ENCODE data around the gene CDK5R1.
"Not testable (repeated sequence)": the region's sequence is repeated elsewhere in the genome, so short reads cannot be mapped to it uniquely, and the experiment has no call there.

The CDK5R1 gene

DNA sequence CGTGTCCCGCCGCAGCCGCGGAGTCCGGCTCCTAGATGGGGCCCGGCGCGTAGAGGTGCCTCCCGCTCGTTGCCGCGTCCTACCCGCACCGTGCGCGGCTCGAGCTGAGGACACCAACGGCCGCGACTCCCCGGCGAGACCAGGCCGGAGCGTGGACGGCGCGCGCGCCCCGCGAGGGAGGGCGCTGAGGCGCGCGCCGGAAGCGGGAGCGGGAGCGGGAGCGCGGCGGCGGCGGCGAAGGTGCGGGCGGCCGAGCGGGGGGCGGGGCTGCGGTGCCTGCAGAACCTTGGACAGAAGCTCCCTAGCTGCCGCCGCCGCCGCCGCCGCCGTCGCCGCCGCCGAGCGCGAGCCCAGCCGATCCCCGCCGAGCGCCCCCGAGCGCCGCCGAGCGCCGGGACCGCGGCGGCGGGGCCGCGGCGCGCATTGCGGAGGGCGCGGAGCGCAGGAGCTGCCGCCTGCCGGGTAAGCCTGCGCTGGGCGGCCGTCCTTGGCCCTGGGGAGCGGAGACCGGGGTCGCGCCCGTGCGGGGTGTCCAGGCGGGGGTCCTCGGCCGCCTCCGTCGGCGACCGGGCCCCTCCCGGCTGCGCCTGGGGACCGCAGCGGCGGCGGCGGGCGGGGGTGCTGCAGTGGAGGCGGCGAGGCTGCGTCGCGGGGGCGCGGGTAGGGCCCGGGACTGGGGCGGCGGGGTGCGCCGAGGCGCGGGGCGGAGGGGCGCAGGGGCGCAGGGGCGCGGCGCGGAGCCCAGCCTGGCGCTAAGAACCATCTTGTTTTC is at the start of gene CDK5R1:
CDK5R1 (plus strand) TSS at position 293 of the 772 bp plus-strand sequence. CDS start 628 bp downstream, outside the sequence.
- DNase-seq (ENCODE audit: low spot score) = peak; percentile 40

DNA sequence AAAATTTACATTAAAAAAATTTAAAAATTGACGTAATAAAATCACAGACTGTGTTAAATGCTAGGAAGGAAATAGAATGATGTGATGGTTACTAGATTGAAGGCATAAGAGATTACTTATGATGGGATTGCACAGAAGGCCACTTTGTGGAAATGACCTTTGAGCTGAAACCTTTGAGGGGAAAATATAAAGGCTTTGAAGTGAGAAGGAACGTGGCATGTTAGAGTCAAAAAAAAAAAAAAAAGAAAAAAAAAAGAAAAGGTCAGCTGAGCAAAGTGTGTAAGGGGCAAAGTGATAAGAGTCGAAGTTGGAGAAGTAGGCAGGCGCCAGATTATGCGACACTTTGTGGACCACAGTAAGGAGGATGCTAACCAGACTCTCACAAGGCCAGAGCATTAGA is 46.1 kb upstream of the CDK5R1 start:
- DNase-seq (ENCODE audit: low spot score) = no peak

DNA sequence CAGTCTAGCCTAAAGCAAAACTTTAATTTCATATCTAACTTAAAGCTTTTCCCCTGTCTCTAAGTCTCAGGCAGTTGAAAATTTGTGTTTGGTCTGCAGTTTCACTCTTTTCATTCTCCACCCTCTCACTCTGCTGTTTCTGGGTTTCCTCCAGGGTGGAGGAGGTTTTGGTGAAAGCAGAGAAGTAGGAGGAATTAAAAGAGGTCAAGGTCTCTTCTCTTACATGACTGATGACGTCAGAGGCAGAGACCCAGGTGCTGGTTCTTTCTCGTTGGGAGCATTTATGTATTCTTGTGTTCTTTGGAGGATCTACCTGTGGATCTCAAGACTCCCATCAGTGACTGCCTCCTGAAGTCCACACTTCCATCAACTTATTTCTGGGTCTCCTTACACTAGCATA is 44.9 kb upstream of the CDK5R1 start:
- no peak for DNase-seq (ENCODE audit: low spot score)

DNA sequence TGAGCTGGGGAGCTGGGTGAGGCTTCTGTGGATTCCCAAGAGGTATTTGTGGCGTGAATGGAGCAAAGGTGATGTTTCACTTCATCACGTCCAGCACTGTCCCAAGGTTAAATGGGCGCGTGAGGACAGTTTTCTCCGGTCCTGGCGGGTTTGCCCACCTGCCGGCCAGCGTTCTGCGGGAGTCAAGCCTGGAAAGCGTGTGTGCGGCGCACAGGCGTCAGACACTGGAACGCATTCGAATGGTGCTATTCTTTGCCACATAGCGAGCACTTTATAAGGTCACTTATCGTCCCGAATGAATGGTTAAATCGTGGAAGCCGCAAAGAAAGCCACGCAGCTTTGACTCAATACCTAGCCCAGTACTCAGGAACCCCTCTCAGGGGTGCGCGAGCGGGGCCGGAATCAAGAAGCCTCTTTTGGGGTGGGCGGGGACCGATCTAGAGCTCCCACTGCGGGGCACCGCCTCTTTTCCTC is 42.9 kb upstream of the CDK5R1 start:
- no peak for DNase-seq (ENCODE audit: low spot score)

DNA sequence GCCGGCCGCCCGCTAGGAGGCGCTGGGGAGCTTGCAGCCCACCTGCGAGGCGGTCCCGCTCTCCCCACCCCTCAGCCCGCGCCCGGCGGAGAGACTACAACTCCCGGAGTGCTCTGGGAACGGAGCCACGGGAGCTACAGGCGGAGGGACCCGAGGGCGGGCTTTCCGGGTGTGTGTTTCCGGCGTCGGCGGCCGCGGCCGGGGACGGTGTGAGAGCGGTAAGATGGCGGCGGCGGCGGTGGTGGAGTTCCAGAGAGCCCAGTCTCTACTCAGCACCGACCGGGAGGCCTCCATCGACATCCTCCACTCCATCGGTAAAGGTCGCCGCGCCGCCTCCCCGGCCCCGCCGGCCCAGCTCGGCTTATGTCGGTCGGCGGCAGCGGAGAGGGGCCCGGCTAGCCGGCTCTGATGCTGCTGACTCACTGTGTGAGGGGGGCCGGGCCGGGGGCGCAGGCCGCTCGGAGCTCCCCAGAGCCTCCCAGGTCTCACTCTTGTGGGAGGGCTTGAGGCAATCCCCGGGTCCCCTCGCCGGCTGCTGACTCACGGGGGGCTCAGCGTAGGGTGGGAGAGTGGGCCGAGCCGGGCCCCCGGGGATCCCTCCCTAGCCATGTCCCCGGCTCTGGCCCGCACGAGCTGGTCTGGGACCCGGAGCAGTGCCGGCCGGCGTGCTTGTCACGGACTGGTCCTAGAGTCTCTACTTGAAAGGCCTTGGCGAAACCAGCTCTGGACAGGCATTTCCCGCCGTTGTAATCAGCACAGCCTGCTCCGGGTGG is 42.3 kb upstream of the CDK5R1 start, which contains the start of gene PSMD11:
PSMD11 (plus strand) TSS at position 210 of the 773 bp plus-strand sequence; CDS start at position 224, 14 bp downstream.
- peak; percentile 99 for DNase-seq (ENCODE audit: low spot score)

DNA sequence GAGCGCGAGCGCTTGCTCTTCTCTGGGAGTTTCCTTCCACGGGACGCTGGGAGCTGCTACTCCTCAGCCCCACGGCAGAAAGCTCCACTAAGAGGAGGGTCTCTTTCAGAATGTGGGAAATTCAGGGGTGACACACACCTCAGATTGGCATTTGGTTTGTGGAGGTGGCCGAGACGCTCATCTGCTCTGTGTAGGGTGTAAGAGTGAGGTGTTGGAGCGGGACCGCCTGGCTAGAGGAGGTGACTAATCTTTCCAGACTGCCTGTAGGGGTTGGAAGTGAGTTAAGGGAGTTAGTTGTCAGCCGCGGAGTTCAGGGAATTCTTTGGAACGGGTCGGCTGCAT is 41.7 kb upstream of the CDK5R1 start:
- DNase-seq (ENCODE audit: low spot score) = peak; percentile 54

DNA sequence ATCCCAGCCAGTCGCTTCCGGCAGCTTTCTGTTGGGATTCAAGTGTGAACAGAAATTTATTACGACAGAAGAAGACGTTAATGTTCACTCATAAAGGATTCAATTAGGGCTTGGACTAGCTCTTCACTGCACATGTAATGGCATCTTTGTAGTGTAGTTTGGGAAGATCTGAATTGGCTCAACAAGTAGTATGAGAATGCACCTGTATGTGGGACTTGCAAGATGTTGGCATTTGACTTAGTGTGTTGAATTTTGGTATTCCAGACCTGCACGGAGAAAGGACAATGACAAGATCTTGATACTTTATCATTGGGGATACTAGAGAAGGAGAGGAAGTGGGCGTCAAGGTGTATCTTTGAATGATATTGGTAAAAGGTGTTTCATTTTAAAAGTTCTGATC is 41.3 kb upstream of the CDK5R1 start:
- DNase-seq (ENCODE audit: low spot score) = no peak

DNA sequence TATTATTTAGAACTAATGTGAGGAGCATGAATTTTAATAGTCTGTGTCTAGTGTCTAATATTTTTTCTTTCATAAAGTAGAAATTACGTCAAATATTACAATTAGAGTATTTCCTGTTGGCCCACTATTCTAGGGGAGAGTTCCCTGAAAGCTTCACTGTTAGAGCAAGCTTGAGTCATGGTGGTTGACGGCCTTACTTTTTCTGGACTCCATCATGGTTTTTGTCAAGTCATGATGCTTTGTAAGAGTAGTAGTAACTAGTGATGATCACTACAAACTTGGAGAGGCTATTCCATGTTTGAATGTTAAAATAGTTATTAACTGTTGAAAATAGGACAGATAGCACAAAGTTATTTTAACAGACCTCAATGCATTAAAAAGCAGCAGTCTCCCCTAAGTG is 40.8 kb upstream of the CDK5R1 start:
- DNase-seq (ENCODE audit: low spot score) = no peak

DNA sequence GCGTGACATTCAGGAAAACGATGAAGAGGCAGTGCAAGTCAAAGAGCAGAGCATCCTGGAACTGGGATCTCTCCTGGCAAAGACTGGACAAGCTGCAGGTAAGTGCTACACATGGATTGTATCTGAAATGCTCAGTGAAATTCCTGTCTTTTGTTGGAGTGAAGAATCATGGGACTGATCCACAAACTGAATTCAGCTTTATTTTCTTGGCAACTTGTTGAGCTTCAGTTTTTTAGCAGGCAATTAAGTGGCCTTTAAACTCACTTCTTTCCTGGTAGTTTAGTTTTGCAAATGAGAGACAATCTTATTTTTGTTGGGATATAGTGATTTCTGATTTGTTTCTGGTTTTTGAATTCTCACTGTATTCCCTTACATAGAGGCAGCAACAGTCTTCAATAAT is 39.8 kb upstream of the CDK5R1 start:
- no peak for DNase-seq (ENCODE audit: low spot score)

DNA sequence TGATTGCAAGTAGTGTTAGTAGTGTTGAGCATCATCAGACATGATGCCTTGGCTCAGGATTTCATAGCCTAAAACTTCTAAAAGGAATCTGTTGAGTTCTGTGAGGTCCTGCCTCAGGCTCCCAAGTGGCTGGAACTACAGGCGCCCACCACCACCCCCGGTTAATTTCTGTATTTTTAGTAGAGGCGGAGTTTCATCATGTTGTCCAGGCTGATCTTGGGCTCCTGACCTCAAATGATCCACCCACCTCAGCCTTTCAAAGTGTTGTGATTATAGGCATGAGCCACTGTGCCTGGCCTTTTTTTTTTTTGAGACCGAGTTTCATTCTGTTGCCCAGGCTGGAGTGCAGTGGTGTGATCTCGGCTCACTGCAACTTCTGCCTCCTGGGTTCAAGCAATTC is 36.8 kb upstream of the CDK5R1 start:
- DNase-seq (ENCODE audit: low spot score) = no peak

DNA sequence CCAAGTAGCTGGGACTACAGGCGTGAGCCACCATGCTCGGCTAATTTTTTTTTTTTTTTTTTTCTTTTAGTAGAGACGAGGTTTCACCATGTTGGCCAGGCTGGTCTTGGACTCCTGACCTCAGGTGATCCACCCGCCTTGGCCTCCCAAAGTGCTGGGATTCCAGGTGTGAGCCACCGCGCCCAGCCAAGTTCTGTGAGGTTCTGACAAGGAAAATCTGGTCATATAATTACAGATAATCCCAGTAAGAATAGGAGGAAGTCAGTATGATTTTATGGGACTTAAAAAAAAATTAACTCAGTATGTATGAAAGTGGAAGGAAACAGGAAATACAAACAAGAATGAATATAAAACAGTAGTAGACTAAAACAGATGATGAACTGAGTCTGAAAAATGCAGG is 36.4 kb upstream of the CDK5R1 start:
- not testable (repeated sequence) for DNase-seq (ENCODE audit: low spot score)

DNA sequence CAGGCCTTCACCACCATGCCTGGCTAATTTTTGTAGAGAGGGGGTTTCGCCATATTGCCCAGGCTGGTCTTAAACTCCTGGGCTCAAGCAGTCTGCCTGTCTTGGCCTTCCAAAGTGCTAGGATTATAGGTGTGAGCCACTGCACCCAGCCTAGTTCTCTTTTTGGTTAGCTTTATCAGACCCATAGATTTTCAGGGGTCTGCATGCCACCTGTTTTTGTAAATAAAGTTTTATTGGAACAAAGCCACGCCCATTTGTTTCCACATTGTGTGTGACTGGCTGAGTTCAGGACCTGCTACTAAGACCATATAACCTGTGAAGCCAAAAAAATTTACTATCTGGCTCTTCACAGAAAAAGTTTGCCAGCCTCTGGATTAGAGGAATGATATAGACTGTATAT is 34.9 kb upstream of the CDK5R1 start:
- DNase-seq (ENCODE audit: low spot score) = no peak

DNA sequence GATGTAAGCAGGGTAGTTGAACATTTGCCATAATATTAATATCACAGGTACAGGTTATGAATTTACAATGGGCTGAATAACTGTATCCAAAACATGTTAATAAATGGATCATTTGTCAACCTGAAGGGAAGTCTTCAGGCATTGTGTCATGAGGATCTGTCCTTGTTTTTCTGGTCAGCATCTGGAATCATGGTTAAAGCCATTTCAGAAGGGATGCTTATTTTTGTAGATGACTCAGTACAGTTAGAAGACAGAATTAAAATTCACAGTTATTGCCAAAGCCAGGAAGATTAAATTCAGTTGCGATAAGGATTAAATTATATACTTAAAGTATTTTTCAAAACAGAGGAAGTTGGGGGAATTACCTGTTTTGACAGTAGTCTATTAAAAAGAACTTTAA is 34.5 kb upstream of the CDK5R1 start:
- no peak for DNase-seq (ENCODE audit: low spot score)

DNA sequence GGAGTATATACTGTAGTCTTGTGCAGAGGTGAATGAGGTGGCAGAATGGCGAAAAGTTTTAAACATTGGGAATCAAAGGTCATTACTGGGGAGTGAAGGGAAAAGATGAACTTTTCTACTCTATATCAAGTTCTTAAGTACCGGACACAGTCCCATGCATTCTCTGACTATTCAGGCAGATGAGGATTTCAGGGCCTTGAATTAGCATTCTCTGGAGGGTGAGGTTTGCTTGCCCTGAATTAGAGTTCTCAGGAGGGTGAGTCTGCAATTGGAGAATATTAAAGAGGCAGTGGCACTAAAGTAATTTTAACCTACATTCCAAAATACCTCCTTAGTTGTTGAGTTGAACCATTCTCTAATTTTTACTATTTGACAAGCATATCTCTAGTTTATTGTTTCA is 33.4 kb upstream of the CDK5R1 start:
- no peak for DNase-seq (ENCODE audit: low spot score)

DNA sequence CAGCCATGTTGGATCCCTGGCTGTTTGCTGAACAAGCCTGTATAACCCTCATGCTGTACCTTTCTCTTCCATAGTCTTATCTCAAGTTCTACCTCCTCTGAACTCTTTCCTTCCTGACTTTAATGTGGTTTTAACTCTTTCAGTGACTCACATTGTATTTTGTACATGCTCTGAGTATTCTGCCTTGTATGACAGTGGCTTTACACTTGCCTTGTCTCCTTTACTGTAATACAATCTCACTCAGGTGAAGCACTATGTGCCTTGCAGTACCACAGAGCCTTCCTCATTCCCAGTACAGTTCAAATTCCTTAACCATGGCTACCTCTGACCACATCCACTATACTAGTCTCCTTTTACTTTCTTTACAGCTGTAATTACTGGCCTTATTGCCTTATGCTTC is 28.4 kb upstream of the CDK5R1 start:
- DNase-seq (ENCODE audit: low spot score) = no peak

DNA sequence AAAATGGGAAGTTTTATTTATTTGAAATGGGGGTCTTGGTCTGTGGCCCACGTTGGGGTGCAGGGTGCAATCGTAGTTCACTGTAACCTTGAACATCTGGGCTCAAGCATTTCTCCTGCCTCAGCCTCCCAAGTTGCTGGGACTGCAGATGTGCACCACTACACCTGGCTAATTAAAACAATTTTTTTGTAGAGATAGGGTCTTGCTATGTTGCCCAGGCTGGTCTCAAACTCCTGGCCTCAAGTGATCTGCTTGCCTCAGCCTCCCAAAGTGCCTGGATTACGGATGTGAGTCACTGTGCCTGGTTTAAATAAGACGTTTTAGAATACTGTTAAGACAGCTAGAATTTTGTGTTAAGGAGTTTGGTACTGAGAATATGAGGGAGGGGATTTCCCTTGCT is 26.7 kb upstream of the CDK5R1 start:
- DNase-seq (ENCODE audit: low spot score) = no peak

DNA sequence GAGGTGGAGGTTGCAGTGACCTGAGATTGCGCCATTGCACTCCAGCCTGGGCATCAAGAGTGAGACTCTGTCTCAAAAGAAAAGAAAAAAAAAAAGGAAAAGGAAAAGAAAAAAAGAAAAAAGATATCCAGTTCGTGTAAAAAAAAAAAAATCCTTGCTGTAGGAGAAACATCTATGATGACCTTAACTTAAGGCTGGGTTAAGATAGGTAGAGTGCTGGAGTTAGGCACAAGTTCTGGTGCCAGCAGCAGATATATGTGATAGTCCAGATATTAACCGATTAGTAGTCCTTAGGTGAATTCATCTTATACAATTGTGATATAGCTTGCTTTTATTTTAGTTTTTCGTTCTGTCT is 25.3 kb upstream of the CDK5R1 start:
- no peak for DNase-seq (ENCODE audit: low spot score)

DNA sequence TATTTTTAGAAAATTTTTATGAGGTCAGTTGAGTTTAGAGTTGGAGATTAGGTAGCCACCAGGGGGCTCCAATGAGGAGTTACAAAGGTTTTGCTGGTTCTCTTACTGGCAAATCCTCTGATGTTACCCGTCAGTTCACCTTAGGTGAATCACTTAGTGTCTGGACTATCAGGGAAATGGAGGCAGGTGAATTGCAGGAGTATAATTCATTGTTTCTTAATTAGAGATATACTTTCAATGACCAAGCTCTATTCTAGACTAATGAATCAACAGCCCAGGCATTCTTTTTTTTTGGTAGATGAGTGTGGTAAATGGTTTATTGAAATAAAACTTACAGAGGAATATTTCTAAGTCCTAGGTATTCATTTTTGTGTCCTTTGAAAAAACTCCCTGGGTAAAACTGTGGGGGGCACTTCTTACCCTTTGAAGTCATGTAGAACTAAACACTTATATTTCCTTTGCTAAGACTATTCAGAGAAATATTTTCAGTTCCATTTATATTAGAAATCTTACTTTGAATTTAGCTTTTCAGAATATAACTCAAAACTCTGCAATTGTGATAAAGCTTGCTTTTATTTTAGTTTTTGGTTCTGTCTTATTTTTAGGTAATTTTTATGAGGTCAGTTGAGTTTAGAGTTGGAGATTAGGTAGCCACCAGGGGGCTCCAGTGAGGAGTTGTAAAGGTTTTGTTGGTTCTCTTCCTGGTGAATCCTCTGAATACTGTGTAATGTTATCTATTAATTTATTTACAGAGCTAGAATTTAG is 24.8 kb upstream of the CDK5R1 start:
- peak; percentile 35 for DNase-seq (ENCODE audit: low spot score)

DNA sequence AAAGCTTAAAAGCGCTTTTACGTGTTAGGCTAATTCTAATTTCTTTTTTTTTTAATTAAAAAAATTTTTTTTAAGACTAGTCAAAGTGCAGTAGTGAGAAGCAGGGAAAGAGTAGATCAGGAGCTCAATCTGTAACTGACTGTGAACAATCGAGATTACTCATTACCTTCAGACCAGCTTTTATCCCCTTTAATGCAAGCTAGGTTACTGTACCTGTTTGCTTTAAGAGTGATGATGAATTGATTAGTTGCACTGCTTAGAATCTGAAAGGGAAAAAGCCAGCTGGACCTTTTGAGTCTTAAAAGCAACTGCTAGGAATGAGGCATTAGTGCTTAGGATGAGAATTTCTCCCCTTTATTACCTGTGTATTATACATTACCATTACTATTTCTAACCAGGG is 23.5 kb upstream of the CDK5R1 start:
- no peak for DNase-seq (ENCODE audit: low spot score)

DNA sequence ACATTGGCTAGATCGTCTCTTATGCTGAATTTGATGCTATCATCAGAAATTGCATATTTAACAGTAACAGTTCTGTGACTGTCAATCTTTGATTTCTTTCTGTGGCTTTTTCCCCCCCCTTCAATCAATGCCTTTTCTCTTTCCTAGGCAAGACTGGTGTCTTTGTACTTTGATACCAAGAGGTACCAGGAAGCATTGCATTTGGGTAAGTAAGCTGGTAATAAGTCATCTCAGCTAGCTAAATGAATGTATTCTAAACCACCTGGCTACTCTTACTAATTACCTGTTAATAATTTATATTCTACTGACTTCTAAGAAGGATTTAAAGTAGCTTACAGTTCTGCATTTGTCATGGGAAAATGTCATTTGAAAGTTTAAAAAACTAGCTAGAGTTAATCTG is 22.4 kb upstream of the CDK5R1 start:
- no peak for DNase-seq (ENCODE audit: low spot score)

DNA sequence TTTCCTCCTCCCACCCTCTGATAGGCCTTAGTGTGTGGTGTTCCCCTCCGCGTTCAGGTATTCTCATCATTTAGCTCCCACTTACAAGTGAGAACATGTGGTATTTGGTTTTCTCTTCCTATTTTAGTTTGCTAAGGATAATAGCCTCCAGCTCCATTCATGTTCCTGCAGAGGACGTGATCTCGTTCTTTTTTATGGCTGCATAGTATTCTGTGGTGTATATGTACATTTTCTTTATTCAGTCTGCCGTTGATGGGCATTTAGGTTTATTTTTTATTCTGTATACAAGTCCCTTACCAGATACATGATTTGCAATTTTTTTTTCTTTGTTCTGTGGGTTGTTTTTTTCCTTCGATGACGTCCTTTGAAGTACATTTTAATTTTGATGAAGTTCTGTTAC is 18.8 kb upstream of the CDK5R1 start:
- no peak for DNase-seq (ENCODE audit: low spot score)

DNA sequence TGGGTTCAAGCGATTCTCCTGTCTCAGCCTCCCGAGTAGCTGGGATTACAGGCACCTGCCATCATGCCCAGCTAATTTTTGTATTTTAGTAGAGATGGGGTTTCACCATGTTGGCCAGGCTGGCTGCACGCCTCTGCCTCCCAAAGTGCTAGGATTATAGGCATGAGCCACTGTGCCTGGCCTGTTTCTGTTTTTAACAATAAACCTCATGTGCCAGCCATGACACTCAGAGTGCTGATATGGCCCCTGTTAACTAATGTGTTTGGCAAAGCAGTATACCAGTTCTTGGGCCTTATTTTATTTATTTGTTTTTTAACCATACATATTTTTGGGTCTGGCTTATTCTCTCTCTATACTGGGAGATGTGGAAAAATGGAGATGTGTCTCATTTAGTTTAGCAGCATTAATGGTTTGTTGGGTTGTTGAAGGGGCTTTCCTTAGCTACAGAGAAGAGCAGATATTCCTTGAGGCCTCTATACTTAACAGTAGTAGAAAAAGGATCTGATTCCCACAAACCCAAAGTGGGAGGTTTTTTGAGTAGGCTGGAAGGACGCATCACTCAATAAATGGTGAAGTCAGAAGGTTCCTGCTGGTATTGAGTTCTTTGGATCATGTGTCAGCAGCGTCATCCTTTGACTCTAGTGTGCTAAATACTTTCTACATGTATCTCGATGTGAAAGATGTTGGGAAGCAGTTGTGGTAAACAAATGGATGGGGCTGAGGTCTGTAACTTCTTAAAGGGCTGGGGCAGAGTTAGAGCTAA is 16.2 kb upstream of the CDK5R1 start:
- DNase-seq (ENCODE audit: low spot score) = no peak

Data from COLO829 (cell line).